HFFc6 (cell line): ENCODE measurements around the gene NUDCD3. TPM values are rescaled to one million over a fixed set of nuclear protein-coding genes. Genes with fewer than 3 reads are reported as not detected.
A peak's percentile ranks its signal among the peaks of the same experiment; 100 is the strongest.

Source experiments
- DNase-seq: peaks from one replicate; pipeline ENCODE4 v3.0.0-alpha.2; 2018
- H3K27ac Mint-ChIP-seq: 2 replicates; pipeline ENCODE4 v1.8.0; 2020; ENCODE audit warnings: mild to moderate bottlenecking, mixed read lengths
- H3K27me3 Mint-ChIP-seq: 2 replicates; pipeline ENCODE4 v1.8.0; 2021; ENCODE audit warnings: mild to moderate bottlenecking, moderate library complexity, mixed read lengths; ENCODE audit not compliant: insufficient read depth
- H3K36me3 Mint-ChIP-seq: 2 replicates; pipeline ENCODE4 v1.8.0; 2021; ENCODE audit warnings: low read depth, mixed read lengths
- H3K4me1 Mint-ChIP-seq: 2 replicates; pipeline ENCODE4 v1.8.0; 2020; ENCODE audit warnings: low read depth, mixed read lengths
- H3K4me3 Mint-ChIP-seq: 2 replicates; pipeline ENCODE4 v1.8.0; 2020; ENCODE audit warnings: mild to moderate bottlenecking, moderate library complexity, mixed read lengths
- H3K9me3 Mint-ChIP-seq: 2 replicates; pipeline ENCODE4 v1.8.0; 2020; ENCODE audit warnings: mild to moderate bottlenecking, mixed read lengths
- total RNA-seq, 6 experiments: library from RNA; stranded (reverse); fragmentation: NEBNext Ultra II Directional; extraction: Animal tissue kit (Norgen Biotek cat#: 25700); gene quantifications; 2 replicates in 1 of 6; 3 replicates in 5 of 6; pipeline ENCODE4 v1.2.3, GENCODE V29; 2021
- TF ChIP-seq, protein P1 (sequence below): fragments of 200-600 bp; sonication (generic); IDR thresholded peaks from 2 replicates; pipeline ENCODE4 v1.5.0; 2021; ENCODE audit warnings: antibody characterized with exemption, mild to moderate bottlenecking

NUDCD3 gene
- total RNA-seq, 6 experiments from 2014 or later = 79.2 to 114 (median 90.6) TPM

DNA sequence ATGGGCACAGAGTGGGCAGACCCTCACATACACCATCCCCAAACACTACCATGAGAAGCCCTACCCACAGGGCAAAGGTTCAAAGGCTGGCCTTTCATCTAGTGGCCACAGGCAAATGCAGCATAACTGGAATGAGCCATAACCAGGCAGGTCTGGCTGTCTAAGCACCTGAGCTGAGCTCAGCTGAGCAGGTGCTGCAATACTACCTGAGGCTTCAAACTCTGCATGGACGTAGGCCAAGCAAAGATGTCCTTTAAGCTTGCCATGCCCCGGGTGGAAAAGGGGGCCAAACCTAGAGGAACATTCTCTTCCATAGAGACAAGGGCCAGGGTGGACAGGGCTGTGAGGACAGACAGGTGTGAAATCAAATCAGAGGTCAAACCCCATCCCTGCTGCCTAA, 99.8 kb downstream of the NUDCD3 start:
- H3K27ac Mint-ChIP-seq = no peak overlapping the region
- TF ChIP-seq, protein P1, sequence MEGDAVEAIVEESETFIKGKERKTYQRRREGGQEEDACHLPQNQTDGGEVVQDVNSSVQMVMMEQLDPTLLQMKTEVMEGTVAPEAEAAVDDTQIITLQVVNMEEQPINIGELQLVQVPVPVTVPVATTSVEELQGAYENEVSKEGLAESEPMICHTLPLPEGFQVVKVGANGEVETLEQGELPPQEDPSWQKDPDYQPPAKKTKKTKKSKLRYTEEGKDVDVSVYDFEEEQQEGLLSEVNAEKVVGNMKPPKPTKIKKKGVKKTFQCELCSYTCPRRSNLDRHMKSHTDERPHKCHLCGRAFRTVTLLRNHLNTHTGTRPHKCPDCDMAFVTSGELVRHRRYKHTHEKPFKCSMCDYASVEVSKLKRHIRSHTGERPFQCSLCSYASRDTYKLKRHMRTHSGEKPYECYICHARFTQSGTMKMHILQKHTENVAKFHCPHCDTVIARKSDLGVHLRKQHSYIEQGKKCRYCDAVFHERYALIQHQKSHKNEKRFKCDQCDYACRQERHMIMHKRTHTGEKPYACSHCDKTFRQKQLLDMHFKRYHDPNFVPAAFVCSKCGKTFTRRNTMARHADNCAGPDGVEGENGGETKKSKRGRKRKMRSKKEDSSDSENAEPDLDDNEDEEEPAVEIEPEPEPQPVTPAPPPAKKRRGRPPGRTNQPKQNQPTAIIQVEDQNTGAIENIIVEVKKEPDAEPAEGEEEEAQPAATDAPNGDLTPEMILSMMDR = no peak
- H3K4me3 Mint-ChIP-seq = no peak overlapping the region
- H3K27me3 Mint-ChIP-seq = no peaks in the 10 kb centered on the region; the same call in 1 of the 2 replicates
- DNase-seq = no peak
- peaks cover 21% of the 10 kb centered on the region for H3K4me1 Mint-ChIP-seq
- H3K9me3 Mint-ChIP-seq = no peaks in the 10 kb centered on the region
- H3K36me3 Mint-ChIP-seq = peaks cover 18% of the 10 kb centered on the region

DNA sequence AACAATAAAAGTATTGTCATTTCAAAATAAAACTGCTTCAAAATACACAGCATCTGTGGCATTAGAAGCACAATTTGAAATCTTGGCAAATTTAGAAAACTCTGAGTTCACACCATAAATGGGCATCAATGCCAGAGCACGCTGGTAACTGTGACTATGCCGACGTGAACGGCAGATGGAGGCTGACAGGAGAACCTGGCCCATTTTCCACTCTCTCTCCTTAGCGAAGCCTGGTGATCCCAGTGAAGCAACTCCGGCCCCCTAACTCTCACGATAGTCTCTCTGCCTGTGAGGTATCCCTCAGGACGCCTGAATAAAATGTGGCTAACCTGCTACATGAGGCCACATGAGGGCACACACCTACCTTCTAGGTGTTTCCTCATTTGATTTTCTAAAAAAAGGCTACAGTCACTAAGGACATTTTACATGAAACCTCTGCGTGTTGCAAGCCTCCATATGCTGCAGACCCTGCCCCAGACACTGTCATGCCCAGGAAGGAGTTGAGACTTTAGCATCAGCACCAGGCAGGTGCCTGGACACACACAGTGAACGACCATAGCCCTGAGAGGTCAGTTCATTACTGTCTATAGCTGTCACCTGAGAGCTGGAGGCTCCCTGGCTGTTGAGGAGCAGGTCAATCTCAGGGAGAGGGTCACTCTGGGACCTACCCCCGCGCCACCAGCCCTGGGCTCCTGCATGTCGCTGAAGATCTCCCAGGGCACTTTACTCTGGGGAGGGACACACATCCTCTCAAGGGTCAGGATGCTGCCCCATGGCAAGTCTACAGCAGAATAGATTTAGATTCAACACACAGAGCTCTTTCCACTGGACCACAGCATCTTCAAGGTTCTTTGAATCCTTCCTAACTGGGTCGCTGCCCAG, 102.1 kb downstream of the NUDCD3 start:
- H3K27me3 Mint-ChIP-seq = no peaks in the 10 kb centered on the region; the same call in 1 of the 2 replicates
- no peak overlapping the region for H3K27ac Mint-ChIP-seq
- peaks cover 45% of the 10 kb centered on the region for H3K4me1 Mint-ChIP-seq
- H3K4me3 Mint-ChIP-seq = no peak overlapping the region
- peaks cover 29% of the 10 kb centered on the region for H3K36me3 Mint-ChIP-seq
- H3K9me3 Mint-ChIP-seq = no peaks in the 10 kb centered on the region
- DNase-seq = no peak
- TF ChIP-seq, protein P1 = no peak

DNA sequence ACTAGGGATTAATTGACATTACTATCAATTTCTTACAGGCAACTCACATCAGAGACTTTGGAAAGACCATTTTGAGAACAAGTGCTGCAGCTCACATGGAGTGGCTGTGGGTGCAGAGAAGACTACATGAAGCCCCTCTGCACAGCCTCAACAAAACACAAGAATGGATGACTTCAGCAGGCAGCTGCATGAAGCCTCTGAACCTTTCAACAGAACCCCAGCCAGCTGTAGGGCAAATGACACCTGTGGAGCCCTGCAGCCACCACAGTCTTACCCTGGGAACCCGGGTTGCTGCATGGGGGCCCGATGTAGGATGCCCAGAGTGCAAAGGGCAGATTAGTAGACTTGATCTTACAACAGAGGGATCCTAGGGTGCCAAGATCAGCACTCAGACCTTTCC, 103.1 kb downstream of the NUDCD3 start:
- Mint-ChIP-seq H3K36me3 (peaks cover 28% of the 10 kb centered on the region), H3K9me3 (no peaks in the 10 kb centered on the region), H3K27ac (no peak overlapping the region), H3K4me1 (peaks cover 54% of the 10 kb centered on the region), H3K27me3 (no peaks in the 10 kb centered on the region; the same call in 1 of the 2 replicates), H3K4me3 (no peak overlapping the region)
- TF ChIP-seq, protein P1 = no peak
- no peak for DNase-seq

DNA sequence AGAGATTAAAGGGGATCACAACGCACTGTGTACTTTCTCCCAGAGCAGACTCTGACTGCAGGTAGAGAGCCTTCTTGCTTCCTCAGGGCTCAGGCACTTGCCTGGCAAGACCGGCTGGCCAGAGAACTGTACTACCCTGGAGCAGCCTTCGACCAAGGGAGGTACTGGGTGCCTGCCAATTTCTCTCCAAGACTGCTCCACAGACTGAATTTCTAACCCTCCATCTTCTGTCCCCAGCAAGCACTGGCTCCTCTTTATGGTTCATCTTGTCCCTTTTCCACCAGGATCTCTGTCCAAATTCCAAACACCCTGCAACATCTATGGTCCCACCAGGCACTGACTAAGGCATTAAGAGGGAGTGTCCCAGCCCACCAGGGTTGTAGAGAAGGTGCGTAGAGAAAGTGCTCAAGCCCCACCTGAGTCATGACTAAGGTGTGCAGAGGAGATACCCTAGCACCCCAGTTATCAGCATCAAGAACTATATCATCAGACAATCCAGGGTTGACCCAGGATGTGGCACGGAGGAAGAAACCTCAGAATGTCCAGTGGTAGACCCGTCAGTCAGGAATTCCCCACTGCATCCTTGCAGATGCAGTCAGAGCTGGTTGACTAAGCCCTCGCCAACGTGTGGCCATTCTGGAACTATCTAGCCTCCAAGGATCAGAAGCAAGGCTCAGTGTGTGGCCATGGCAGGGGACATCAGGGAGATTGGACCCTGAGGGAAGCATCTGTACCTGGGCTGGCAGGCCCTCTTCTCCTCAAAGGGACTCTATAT, 104.1 kb downstream of the NUDCD3 start:
- TF ChIP-seq, protein P1 = no peak
- no peaks in the 10 kb centered on the region for H3K9me3 Mint-ChIP-seq

DNA sequence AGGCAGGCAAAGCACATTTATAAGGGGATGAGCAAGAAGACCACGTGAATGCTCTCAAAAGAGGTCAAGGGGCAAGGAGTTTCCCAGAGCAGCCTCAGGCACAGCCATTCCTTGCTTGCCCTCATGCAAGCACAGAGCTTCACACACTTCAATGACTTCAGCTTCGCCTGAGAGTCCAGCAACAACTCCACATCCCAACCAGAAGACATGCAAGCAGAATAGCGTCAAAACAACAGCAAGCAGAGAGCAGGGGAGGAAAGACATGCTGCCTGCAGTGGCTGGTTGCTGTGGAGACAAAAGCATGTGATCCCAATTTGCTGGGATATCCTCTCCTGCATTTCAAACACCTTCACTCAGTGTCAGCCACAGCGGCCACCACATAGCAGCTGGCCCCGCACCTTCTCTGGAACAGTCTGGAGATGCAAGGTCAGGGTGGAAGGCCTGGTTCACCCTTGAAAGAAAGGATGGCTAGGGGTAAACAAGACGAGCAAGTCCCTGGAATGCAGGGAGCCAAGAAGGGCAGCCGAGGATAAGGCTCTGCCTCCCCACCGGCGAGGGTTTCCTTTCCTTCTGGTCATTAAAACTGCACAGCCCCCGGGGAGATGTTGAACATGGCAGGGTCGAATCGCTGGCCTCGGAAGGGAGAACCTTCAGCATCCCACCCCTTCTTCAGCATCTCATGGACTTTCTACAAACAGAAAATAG, 104.9 kb downstream of the NUDCD3 start:
- peaks cover 26% of the 10 kb centered on the region for H3K36me3 Mint-ChIP-seq
- H3K27me3 Mint-ChIP-seq = 0 out of 2 replicates have a peak, but pooled peaks cover 2% of the 10 kb centered on the region
- no peak for DNase-seq
- H3K4me3 Mint-ChIP-seq = no peak overlapping the region
- H3K9me3 Mint-ChIP-seq = no peaks in the 10 kb centered on the region
- TF ChIP-seq, protein P1 = no peak
- peaks cover 72% of the 10 kb centered on the region for H3K4me1 Mint-ChIP-seq
- peak overlapping the region; percentile 27; the same call in 1 of the 2 replicates for H3K27ac Mint-ChIP-seq

More for the DNA sequence above, 104.1 kb downstream of the NUDCD3 start:
- H3K27me3 Mint-ChIP-seq = 0 out of 2 replicates have a peak, but pooled peaks cover under 1% of the 10 kb centered on the region
- peaks cover 65% of the 10 kb centered on the region for H3K4me1 Mint-ChIP-seq
- peaks cover 26% of the 10 kb centered on the region for H3K36me3 Mint-ChIP-seq
- H3K4me3 Mint-ChIP-seq = no peak overlapping the region
- no peak for DNase-seq
- peak overlapping the region; percentile 55 for H3K27ac Mint-ChIP-seq
